ENCODE measurements around the gene USP19. TPM values are rescaled to one million over a fixed set of nuclear protein-coding genes. Genes with fewer than 3 reads are reported as not detected.

The USP19 gene
- total RNA-seq, 2 donors from 2014 or later, result 49.3 to 58.7 TPM

GRCh38 chr3:49122886-49123545 lies 2.4 kb upstream of the USP19 start:
- Histone ChIP-seq H3K9me3 (no peaks in the 10 kb centered on the region), H3K27ac (no peak overlapping the region), H3K27me3 (no peaks in the 10 kb centered on the region), H3K4me3 (no peak overlapping the region), H3K36me3 (peaks cover 77% of the 10 kb centered on the region), H3K4me1 (peaks cover 0 to 20% of the 10 kb centered on the region in 2 donors)
- TF ChIP-seq CTCF (IDR thresholded peaks at IDR 0.05), result no peak
- DNase-seq (ENCODE audit: low spot score), result no peak

GRCh38 chr3:49122451-49122850 lies 1.8 kb upstream of the USP19 start:
- H3K4me1 ChIP-seq, result peaks cover 0 to 20% of the 10 kb centered on the region in 2 donors
- no peak for DNase-seq (ENCODE audit: low spot score)
- no peak overlapping the region for H3K4me3 ChIP-seq
- H3K36me3 ChIP-seq, result peaks cover 78% of the 10 kb centered on the region
- H3K9me3 ChIP-seq, result no peaks in the 10 kb centered on the region
- no peak for TF ChIP-seq CTCF (IDR thresholded peaks at IDR 0.05)
- H3K27me3 ChIP-seq, result no peaks in the 10 kb centered on the region
- no peak overlapping the region for H3K27ac ChIP-seq

- H3K27me3 ChIP-seq, result no peaks in the 10 kb centered on the region
- H3K27ac ChIP-seq, result no peak overlapping the region
- peaks cover 0 to 20% of the 10 kb centered on the region in 2 donors for H3K4me1 ChIP-seq
- peaks cover 79% of the 10 kb centered on the region for H3K36me3 ChIP-seq
- DNase-seq (ENCODE audit: low spot score), result no peak
- no peaks in the 10 kb centered on the region for H3K9me3 ChIP-seq
- TF ChIP-seq CTCF (IDR thresholded peaks at IDR 0.05), result no peak
- no peak overlapping the region for H3K4me3 ChIP-seq
Observed at GRCh38 chr3:49122022-49122421, 1.4 kb upstream of the USP19 start.

- Histone ChIP-seq H3K27me3 (no peaks in the 10 kb centered on the region), H3K9me3 (no peaks in the 10 kb centered on the region), H3K27ac (peak overlapping the region; percentile 94), H3K36me3 (peaks cover 79% of the 10 kb centered on the region), H3K4me3 (peak overlapping the region; percentile 84 to 96), H3K4me1 (peaks cover 0 to 20% of the 10 kb centered on the region in 2 donors)
- DNase-seq (ENCODE audit: low spot score), result no peak
- TF ChIP-seq CTCF (IDR thresholded peaks at IDR 0.05), result no peak
Observed at GRCh38 chr3:49121132-49121736, 611 bp upstream of the USP19 start.

- no peak for DNase-seq (ENCODE audit: low spot score)
- Histone ChIP-seq H3K36me3 (peaks cover 79% of the 10 kb centered on the region), H3K4me3 (peak overlapping the region; percentile 84 to 96), H3K4me1 (peaks cover 0 to 20% of the 10 kb centered on the region in 2 donors), H3K27me3 (no peaks in the 10 kb centered on the region), H3K27ac (peak overlapping the region; percentile 94), H3K9me3 (no peaks in the 10 kb centered on the region)
- TF ChIP-seq CTCF (IDR thresholded peaks at IDR 0.05), result no peak
Observed at GRCh38 chr3:49120096-49120437, 556 bp downstream of the USP19 start.
